ENCODE measurements around the gene NDUFC2. TPM values are rescaled to one million over a fixed set of nuclear protein-coding genes. Genes with fewer than 3 reads are reported as not detected.

Gene NDUFC2
- total RNA-seq, 6 donors from 2014 or later = 19.9 to 155 (median 91.4) TPM

- no peak overlapping the region for H3K27ac ChIP-seq
- no peak overlapping the region for H3K4me3 ChIP-seq
- peaks cover 0 to 20% (median 12%) of the 10 kb centered on the region in 4 donors for H3K36me3 ChIP-seq
- no peaks in the 10 kb centered on the region for H3K27me3 ChIP-seq
- H3K9me3 ChIP-seq = no peaks in the 10 kb centered on the region
- TF ChIP-seq POLR2AphosphoS5 (IDR thresholded peaks at IDR 0.05) (no peak), EP300 (IDR thresholded peaks at IDR 0.05) (no peak), POLR2A (IDR thresholded peaks at IDR 0.05) (no peak)
- TF ChIP-seq, protein P1, sequence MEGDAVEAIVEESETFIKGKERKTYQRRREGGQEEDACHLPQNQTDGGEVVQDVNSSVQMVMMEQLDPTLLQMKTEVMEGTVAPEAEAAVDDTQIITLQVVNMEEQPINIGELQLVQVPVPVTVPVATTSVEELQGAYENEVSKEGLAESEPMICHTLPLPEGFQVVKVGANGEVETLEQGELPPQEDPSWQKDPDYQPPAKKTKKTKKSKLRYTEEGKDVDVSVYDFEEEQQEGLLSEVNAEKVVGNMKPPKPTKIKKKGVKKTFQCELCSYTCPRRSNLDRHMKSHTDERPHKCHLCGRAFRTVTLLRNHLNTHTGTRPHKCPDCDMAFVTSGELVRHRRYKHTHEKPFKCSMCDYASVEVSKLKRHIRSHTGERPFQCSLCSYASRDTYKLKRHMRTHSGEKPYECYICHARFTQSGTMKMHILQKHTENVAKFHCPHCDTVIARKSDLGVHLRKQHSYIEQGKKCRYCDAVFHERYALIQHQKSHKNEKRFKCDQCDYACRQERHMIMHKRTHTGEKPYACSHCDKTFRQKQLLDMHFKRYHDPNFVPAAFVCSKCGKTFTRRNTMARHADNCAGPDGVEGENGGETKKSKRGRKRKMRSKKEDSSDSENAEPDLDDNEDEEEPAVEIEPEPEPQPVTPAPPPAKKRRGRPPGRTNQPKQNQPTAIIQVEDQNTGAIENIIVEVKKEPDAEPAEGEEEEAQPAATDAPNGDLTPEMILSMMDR (IDR thresholded peaks at IDR 0.05) = no peak
- DNase-seq (no peak), ATAC-seq (ENCODE audit: low FRiP score in 2 of 2) (no peak)
- 83% methylated on average over 6 of the region's 6 CpGs for whole genome bisulfite sequencing, 2 donors
- H3K4me1 ChIP-seq = peaks cover 25 to 35% (median 33%) of the 10 kb centered on the region in 4 donors
These were observed 4.9 kb downstream of the NDUFC2 start for GRCh38 chr11:78074756-78075155.

- Histone ChIP-seq H3K27me3 (no peaks in the 10 kb centered on the region), H3K36me3 (peaks cover 10 to 32% (median 26%) of the 10 kb centered on the region in 4 donors), H3K9me3 (no peaks in the 10 kb centered on the region), H3K27ac (no peak overlapping the region), H3K4me3 (no peak overlapping the region), H3K4me1 (peaks cover 11 to 29% (median 18%) of the 10 kb centered on the region in 4 donors)
- 96% methylated on average over 4 of the region's 4 CpGs for WGBS, 2 donors
- TF ChIP-seq POLR2A (IDR thresholded peaks at IDR 0.05) = no peak
- TF ChIP-seq POLR2AphosphoS5 (IDR thresholded peaks at IDR 0.05) = no peak
- TF ChIP-seq EP300 (IDR thresholded peaks at IDR 0.05) = no peak
- TF ChIP-seq, protein P1 (IDR thresholded peaks at IDR 0.05) = no peak
- DNase-seq = no peak
- no peak for ATAC-seq (ENCODE audit: low FRiP score in 2 of 2)
These were observed 7.2 kb downstream of the NDUFC2 start for GRCh38 chr11:78072455-78072854.

- H3K36me3 ChIP-seq = peaks cover 10 to 35% (median 28%) of the 10 kb centered on the region in 4 donors
- 76 to 79% methylated on average over 3 of the region's 3 CpGs for WGBS, 2 donors
- no peak for ATAC-seq (ENCODE audit: low FRiP score in 2 of 2)
- H3K4me3 ChIP-seq = no peak overlapping the region
- no peaks in the 10 kb centered on the region for H3K27me3 ChIP-seq
- DNase-seq = no peak
- H3K4me1 ChIP-seq = peaks cover 4 to 21% (median 10%) of the 10 kb centered on the region in 4 donors
- H3K27ac ChIP-seq = no peak overlapping the region
- TF ChIP-seq POLR2AphosphoS5 (IDR thresholded peaks at IDR 0.05) (no peak), POLR2A (IDR thresholded peaks at IDR 0.05) (no peak)
- no peaks in the 10 kb centered on the region for H3K9me3 ChIP-seq
These were observed 7.9 kb downstream of the NDUFC2 start for GRCh38 chr11:78071717-78072116.

DNA sequence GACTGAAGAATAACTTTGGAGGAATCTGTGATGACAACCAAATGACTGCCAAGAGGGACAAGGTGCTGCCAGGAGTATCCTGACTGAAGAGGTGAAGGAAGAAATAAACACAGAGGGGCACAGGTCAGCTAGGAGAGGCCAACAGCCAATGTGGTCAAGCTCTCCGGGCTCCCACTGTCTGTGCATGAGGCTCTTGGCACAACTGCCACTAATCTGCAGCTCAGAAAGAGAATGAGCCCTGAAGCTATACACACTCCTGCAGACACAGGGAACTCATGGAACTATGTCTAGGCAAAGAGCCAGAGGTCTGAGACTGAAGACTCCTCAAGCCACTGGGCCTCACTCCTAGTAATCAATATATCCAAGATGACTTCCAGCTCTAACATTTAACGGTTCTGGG is 9.0 kb downstream of the NDUFC2 start:
- ATAC-seq (ENCODE audit: low FRiP score in 2 of 2) (no peak), DNase-seq (no peak)
- H3K4me3 ChIP-seq = no peak overlapping the region
- H3K36me3 ChIP-seq = peaks cover 10 to 35% (median 28%) of the 10 kb centered on the region in 4 donors
- no peaks in the 10 kb centered on the region for H3K27me3 ChIP-seq
- H3K27ac ChIP-seq = no peak overlapping the region
- WGBS, 2 donors = 61 to 72% methylated on average over 2 of the region's 2 CpGs
- no peaks in the 10 kb centered on the region for H3K9me3 ChIP-seq
- TF ChIP-seq EP300 (IDR thresholded peaks at IDR 0.05) (no peak), POLR2AphosphoS5 (IDR thresholded peaks at IDR 0.05) (no peak), POLR2A (IDR thresholded peaks at IDR 0.05) (no peak)
- TF ChIP-seq, protein P1 (IDR thresholded peaks at IDR 0.05) = no peak
- peaks cover 0 to 13% (median 4%) of the 10 kb centered on the region in 4 donors for H3K4me1 ChIP-seq

- no peak for DNase-seq
- no peaks in the 10 kb centered on the region for H3K27me3 ChIP-seq
- H3K9me3 ChIP-seq = no peaks in the 10 kb centered on the region
- ATAC-seq (ENCODE audit: low FRiP score in 2 of 2) = no peak
- no peak overlapping the region for H3K27ac ChIP-seq
- 50 to 59% methylated on average over 2 of the region's 2 CpGs for WGBS, 2 donors
- peaks cover 0 to 4% (median 0%) of the 10 kb centered on the region in 4 donors for H3K4me1 ChIP-seq
- peaks cover 10 to 35% (median 28%) of the 10 kb centered on the region in 4 donors for H3K36me3 ChIP-seq
- H3K4me3 ChIP-seq = no peak overlapping the region
- TF ChIP-seq EP300 (IDR thresholded peaks at IDR 0.05) = no peak
- no peak for TF ChIP-seq POLR2AphosphoS5 (IDR thresholded peaks at IDR 0.05)
- no peak for TF ChIP-seq POLR2A (IDR thresholded peaks at IDR 0.05)
- TF ChIP-seq, protein P1 (IDR thresholded peaks at IDR 0.05) = no peak
These were observed 10.2 kb downstream of the NDUFC2 start for GRCh38 chr11:78069465-78069864.

Data from upper lobe of left lung (tissue), 6 donors.